Uterus (tissue), 2 donors: ENCODE measurements around the gene KCNQ5.

Experiments
- POLR2A ChIP-seq, 2 donors: fragments of 450-650 bp; IDR thresholded peaks; one replicate each; pipeline ENCODE4 v1.6.1; 2016; ENCODE audit warnings: antibody characterized with exemption in 2 of 2, mild to moderate bottlenecking in 1 of 2, moderate library complexity in 1 of 2
- TF ChIP-seq, protein P1 (sequence below), 4 experiments: fragments of 200-600 bp in 2 of 4; fragments of 450-650 bp in 2 of 4; sonication (generic) in 2 of 4; IDR thresholded peaks; one replicate each; pipeline ENCODE4 v1.5.1; 2016 to 2019; ENCODE audit warnings: antibody characterized with exemption in 4 of 4, mild to moderate bottlenecking in 2 of 4, moderate library complexity in 1 of 4

DNA sequence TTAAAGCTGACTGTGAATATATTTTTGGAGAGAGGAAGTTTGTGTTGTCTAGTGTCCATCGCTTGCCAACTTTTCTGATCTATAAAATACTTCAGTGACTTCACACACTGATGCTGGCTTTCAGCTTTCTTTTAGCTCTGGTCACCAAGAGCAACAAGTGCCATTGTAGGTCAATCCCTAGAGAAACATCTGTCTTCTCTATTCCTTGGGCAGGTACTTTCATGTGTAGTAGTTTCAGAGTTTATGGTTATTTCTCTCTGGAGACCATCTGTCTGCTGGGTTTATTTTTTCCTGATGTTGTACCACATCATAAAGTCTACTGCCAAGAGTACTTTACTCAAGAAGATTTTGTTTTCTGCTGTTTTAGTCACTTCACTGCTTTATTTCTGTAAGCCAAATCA lies 353.5 kb downstream of the KCNQ5 start:
- no peak for TF ChIP-seq POLR2A (IDR thresholded peaks at IDR 0.05)
- TF ChIP-seq, protein P1, sequence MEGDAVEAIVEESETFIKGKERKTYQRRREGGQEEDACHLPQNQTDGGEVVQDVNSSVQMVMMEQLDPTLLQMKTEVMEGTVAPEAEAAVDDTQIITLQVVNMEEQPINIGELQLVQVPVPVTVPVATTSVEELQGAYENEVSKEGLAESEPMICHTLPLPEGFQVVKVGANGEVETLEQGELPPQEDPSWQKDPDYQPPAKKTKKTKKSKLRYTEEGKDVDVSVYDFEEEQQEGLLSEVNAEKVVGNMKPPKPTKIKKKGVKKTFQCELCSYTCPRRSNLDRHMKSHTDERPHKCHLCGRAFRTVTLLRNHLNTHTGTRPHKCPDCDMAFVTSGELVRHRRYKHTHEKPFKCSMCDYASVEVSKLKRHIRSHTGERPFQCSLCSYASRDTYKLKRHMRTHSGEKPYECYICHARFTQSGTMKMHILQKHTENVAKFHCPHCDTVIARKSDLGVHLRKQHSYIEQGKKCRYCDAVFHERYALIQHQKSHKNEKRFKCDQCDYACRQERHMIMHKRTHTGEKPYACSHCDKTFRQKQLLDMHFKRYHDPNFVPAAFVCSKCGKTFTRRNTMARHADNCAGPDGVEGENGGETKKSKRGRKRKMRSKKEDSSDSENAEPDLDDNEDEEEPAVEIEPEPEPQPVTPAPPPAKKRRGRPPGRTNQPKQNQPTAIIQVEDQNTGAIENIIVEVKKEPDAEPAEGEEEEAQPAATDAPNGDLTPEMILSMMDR (IDR thresholded peaks at IDR 0.05) = no peak
